ENCODE results near the gene XYLT1.
A peak's percentile ranks its signal among the peaks of the same experiment; 100 is the strongest.

XYLT1 gene

GRCh38 chr16:17227278-17227677 lies 243.5 kb downstream of the XYLT1 start:
- Mint-ChIP-seq H3K9me3 (no peaks in the 10 kb centered on the region), H3K27me3 (ENCODE audit: low read depth, poor library complexity) (peaks cover 4% of the 10 kb centered on the region), H3K4me3 (no peak overlapping the region), H3K27ac (no peak overlapping the region), H3K4me1 (peaks cover 32% of the 10 kb centered on the region), H3K36me3 (ENCODE audit: low read depth) (no peaks in the 10 kb centered on the region)
- TF ChIP-seq CTCF (IDR thresholded peaks at IDR 0.05): no peak
- DNase-seq: no peak

DNA sequence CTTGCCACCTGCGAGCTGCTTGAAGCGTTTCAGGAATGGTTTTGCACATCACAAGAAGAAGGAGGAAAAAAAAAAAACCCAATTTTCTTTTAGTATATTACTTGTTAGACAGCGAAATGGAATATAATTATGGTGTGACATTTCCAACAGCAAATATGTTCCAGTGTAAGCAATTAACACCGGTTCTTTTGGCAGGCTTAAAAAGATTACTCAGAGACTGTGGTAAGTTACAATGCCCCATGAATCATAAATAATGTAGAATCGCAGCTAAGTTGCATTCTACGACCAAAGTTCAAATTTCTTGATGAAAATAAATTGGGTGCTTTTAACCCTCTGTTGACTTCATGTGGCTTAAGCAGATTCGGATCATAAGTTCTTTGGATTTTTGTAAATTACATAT lies 245.2 kb downstream of the XYLT1 start:
- Mint-ChIP-seq H3K9me3 (no peaks in the 10 kb centered on the region), H3K4me3 (no peak overlapping the region), H3K36me3 (ENCODE audit: low read depth) (no peaks in the 10 kb centered on the region), H3K27ac (no peak overlapping the region), H3K27me3 (ENCODE audit: low read depth, poor library complexity) (no peaks in the 10 kb centered on the region), H3K4me1 (peaks cover 36% of the 10 kb centered on the region)
- TF ChIP-seq CTCF (IDR thresholded peaks at IDR 0.05): no peak
- no peak for DNase-seq

GRCh38 chr16:17224879-17225281 lies 245.9 kb downstream of the XYLT1 start:
- no peaks in the 10 kb centered on the region for H3K27me3 Mint-ChIP-seq (ENCODE audit: low read depth, poor library complexity)
- no peak for DNase-seq
- no peaks in the 10 kb centered on the region for H3K36me3 Mint-ChIP-seq (ENCODE audit: low read depth)
- peak overlapping the region; percentile 7 for H3K27ac Mint-ChIP-seq
- TF ChIP-seq CTCF (IDR thresholded peaks at IDR 0.05): no peak
- H3K4me3 Mint-ChIP-seq: no peak overlapping the region
- H3K4me1 Mint-ChIP-seq: peaks cover 36% of the 10 kb centered on the region
- H3K9me3 Mint-ChIP-seq: no peaks in the 10 kb centered on the region

- H3K36me3 Mint-ChIP-seq (ENCODE audit: low read depth): no peaks in the 10 kb centered on the region
- H3K9me3 Mint-ChIP-seq: no peaks in the 10 kb centered on the region
Observed at GRCh38 chr16:17224350-17224749, 246.4 kb downstream of the XYLT1 start.

GRCh38 chr16:17223576-17223975 lies 247.2 kb downstream of the XYLT1 start:
- H3K4me1 Mint-ChIP-seq: peaks cover 36% of the 10 kb centered on the region
- TF ChIP-seq CTCF (IDR thresholded peaks at IDR 0.05): no peak
- H3K27ac Mint-ChIP-seq: no peak overlapping the region
- H3K27me3 Mint-ChIP-seq (ENCODE audit: low read depth, poor library complexity): no peaks in the 10 kb centered on the region
- no peak overlapping the region for H3K4me3 Mint-ChIP-seq
- no peaks in the 10 kb centered on the region for H3K36me3 Mint-ChIP-seq (ENCODE audit: low read depth)
- no peak for DNase-seq
- H3K9me3 Mint-ChIP-seq: no peaks in the 10 kb centered on the region

More at GRCh38 chr16:17224350-17224749, 246.4 kb downstream of the XYLT1 start:
- no peak overlapping the region for H3K4me3 Mint-ChIP-seq
- peaks cover 36% of the 10 kb centered on the region for H3K4me1 Mint-ChIP-seq
- H3K27me3 Mint-ChIP-seq (ENCODE audit: low read depth, poor library complexity): no peaks in the 10 kb centered on the region
- no peak overlapping the region for H3K27ac Mint-ChIP-seq
- DNase-seq: no peak
- no peak for TF ChIP-seq CTCF (IDR thresholded peaks at IDR 0.05)

- no peak for DNase-seq
- Mint-ChIP-seq H3K36me3 (ENCODE audit: low read depth) (no peaks in the 10 kb centered on the region), H3K4me1 (peaks cover 36% of the 10 kb centered on the region), H3K9me3 (no peaks in the 10 kb centered on the region), H3K27me3 (ENCODE audit: low read depth, poor library complexity) (no peaks in the 10 kb centered on the region), H3K4me3 (no peak overlapping the region), H3K27ac (no peak overlapping the region)
- no peak for TF ChIP-seq CTCF (IDR thresholded peaks at IDR 0.05)
Observed at GRCh38 chr16:17222871-17223401, 247.8 kb downstream of the XYLT1 start.
